SK-N-SH treated with all-trans-retinoic acid at 6 μM for 48 hours (cell line): ENCODE data around the gene TTC33.

Experiments
- BACH2 ChIP-seq: fragments of 250-450 bp; sonication (Bioruptor Pico); IDR thresholded peaks from 2 replicates; pipeline ENCODE4 v1.9.0; 2021; ENCODE audit warnings: mild to moderate bottlenecking, borderline replicate concordance
- CREB5 ChIP-seq: fragments of 250-450 bp; sonication (Bioruptor Pico); IDR thresholded peaks from 2 replicates; pipeline ENCODE4 v1.5.1; 2020; ENCODE audit warnings: low read depth, mild to moderate bottlenecking, moderate library complexity
- CSDC2 ChIP-seq: fragments of 250-450 bp; sonication (Bioruptor Pico); IDR thresholded peaks from 2 replicates; pipeline ENCODE4 v1.5.0; 2020; ENCODE audit warnings: mild to moderate bottlenecking, moderate library complexity
- ESRRG ChIP-seq: fragments of 250-450 bp; sonication (Bioruptor Pico); IDR thresholded peaks from 2 replicates; pipeline ENCODE4 v1.6.1; 2021; ENCODE audit warnings: mild to moderate bottlenecking
- PATZ1 ChIP-seq: fragments of 250-450 bp; sonication (Bioruptor Pico); IDR thresholded peaks from 2 replicates; pipeline ENCODE4 v1.8.0; 2020; ENCODE audit warnings: mild to moderate bottlenecking, moderate library complexity, borderline replicate concordance
- PPARA ChIP-seq: fragments of 250-450 bp; sonication (Bioruptor Pico); IDR thresholded peaks from 2 replicates; pipeline ENCODE4 v1.5.0; 2020; ENCODE audit warnings: mild to moderate bottlenecking, borderline replicate concordance
- ZC3H10 ChIP-seq: fragments of 250-450 bp; sonication (Bioruptor Pico); IDR thresholded peaks from 2 replicates; pipeline ENCODE4 v1.5.1; 2021; ENCODE audit warnings: mild to moderate bottlenecking, moderate library complexity
- ZFP3 ChIP-seq: fragments of 250-450 bp; sonication (Bioruptor Pico); IDR thresholded peaks from 2 replicates; pipeline ENCODE4 v1.5.0; 2020; ENCODE audit warnings: mild to moderate bottlenecking, moderate library complexity
- ZFP30 ChIP-seq: fragments of 450-650 bp; formaldehyde crosslinking; IDR thresholded peaks from 2 replicates; pipeline ENCODE4 v1.5.0; 2022; ENCODE audit warnings: mild to moderate bottlenecking, moderate library complexity
- ZNF70 ChIP-seq: fragments of 450-650 bp; formaldehyde crosslinking; IDR thresholded peaks from 2 replicates; pipeline ENCODE4 v1.5.0; 2020; ENCODE audit warnings: mild to moderate bottlenecking, moderate library complexity
- TF ChIP-seq, protein P1 (sequence below): fragments of 250-450 bp; sonication (Bioruptor Pico); IDR thresholded peaks from 2 replicates; pipeline ENCODE4 v1.5.0; 2020; ENCODE audit warnings: mild to moderate bottlenecking, moderate library complexity

DNA sequence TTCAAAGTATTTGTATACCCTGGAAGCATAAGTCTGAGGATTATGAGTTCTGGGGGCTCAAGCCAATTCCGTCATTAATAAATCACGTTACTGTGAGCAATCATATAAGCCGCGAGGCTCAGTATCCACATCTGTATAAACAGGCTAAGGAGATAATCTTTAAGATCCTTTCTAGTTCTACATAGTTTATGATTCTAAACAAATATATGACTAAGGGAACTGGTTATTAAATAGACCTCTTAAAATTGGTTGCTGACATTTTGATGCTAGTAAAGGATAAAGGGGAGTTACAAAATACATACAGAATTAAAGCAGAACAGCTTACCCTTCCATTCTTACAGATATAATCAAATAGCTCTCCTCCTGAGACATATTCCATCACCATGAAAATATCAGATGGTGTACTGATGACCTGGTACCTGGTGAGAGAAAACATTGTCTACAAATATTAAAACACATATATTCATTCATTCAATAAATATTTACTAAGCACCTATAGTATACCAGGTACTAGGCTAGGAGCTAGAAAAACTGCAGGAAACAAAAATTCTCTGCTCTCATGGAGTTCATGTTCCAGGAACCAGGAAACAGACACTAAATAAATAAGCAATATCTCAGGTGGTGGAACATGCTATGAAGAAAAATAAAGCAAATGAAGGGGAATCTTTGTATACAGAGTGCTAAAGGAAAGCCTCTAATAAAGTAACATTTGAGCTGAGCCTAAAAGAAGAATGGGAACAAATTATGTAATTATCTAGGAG is 19.5 kb upstream of the TTC33 start:
- no peak for TF ChIP-seq ESRRG (CRISPR knock-in tag)
- TF ChIP-seq CSDC2 = no peak
- no peak for TF ChIP-seq ZC3H10 (CRISPR knock-in tag)
- TF ChIP-seq ZNF70 (CRISPR knock-in tag) = no peak
- no peak for TF ChIP-seq PATZ1 (CRISPR knock-in tag)
- no peak for TF ChIP-seq CREB5 (CRISPR knock-in tag)
- no peak for TF ChIP-seq ZFP30 (CRISPR knock-in tag)
- no peak for TF ChIP-seq BACH2 (CRISPR knock-in tag)
- no peak for TF ChIP-seq PPARA (CRISPR knock-in tag)
- TF ChIP-seq ZFP3 (CRISPR knock-in tag) = no peak
- TF ChIP-seq, protein P1, sequence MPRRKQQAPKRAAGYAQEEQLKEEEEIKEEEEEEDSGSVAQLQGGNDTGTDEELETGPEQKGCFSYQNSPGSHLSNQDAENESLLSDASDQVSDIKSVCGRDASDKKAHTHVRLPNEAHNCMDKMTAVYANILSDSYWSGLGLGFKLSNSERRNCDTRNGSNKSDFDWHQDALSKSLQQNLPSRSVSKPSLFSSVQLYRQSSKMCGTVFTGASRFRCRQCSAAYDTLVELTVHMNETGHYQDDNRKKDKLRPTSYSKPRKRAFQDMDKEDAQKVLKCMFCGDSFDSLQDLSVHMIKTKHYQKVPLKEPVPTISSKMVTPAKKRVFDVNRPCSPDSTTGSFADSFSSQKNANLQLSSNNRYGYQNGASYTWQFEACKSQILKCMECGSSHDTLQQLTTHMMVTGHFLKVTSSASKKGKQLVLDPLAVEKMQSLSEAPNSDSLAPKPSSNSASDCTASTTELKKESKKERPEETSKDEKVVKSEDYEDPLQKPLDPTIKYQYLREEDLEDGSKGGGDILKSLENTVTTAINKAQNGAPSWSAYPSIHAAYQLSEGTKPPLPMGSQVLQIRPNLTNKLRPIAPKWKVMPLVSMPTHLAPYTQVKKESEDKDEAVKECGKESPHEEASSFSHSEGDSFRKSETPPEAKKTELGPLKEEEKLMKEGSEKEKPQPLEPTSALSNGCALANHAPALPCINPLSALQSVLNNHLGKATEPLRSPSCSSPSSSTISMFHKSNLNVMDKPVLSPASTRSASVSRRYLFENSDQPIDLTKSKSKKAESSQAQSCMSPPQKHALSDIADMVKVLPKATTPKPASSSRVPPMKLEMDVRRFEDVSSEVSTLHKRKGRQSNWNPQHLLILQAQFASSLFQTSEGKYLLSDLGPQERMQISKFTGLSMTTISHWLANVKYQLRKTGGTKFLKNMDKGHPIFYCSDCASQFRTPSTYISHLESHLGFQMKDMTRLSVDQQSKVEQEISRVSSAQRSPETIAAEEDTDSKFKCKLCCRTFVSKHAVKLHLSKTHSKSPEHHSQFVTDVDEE (CRISPR knock-in tag) = no peak
